Measurements from ENCODE around the gene SPRN.

DNA sequence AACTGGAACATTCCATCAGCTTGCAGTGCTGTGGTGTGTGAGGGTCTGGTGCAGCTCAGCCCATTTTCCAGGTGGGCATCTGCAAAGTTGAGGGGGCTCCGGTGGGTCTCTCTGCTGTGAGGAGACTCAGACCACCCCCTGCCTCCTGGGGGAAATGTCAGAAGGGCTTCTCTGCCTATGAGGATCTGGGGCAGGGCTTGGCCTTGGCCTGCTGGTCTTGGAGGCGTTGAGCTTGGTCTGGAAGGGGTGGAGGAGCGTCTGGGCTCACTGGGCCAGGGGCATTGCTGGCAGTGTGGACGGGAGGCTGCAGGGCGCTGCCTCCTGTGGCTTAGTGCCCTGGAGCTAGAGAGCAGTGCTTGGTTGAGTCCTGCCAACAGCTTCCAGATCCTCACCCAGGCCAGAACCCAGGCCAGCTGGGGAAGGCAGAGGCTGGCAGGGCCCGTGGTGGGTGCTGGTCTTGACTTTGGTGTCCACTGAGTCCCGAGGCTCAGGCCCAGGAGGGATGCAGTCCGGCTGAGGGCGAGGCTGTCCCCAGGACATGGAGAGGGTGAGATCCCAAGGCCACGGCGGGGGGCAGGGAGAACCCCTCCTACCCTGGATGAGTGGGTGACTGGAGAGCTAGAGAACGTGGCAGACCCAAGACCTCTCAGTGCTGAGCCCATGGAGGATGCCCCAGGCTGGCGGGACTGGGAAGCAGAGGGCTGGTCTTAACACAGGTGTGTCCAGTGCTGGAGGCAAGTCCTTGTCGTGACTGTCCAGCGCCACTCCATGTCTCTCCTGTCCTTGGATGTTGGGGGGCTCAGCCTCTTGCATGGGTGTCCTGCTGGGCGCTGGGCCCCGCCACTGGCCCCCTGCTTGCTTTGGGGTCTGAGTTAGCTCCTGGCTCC is 2.8 kb downstream of the SPRN start:
- TF ChIP-seq, protein P1, sequence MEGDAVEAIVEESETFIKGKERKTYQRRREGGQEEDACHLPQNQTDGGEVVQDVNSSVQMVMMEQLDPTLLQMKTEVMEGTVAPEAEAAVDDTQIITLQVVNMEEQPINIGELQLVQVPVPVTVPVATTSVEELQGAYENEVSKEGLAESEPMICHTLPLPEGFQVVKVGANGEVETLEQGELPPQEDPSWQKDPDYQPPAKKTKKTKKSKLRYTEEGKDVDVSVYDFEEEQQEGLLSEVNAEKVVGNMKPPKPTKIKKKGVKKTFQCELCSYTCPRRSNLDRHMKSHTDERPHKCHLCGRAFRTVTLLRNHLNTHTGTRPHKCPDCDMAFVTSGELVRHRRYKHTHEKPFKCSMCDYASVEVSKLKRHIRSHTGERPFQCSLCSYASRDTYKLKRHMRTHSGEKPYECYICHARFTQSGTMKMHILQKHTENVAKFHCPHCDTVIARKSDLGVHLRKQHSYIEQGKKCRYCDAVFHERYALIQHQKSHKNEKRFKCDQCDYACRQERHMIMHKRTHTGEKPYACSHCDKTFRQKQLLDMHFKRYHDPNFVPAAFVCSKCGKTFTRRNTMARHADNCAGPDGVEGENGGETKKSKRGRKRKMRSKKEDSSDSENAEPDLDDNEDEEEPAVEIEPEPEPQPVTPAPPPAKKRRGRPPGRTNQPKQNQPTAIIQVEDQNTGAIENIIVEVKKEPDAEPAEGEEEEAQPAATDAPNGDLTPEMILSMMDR (IDR thresholded peaks at IDR 0.05) = no peak
- no peak for TF ChIP-seq POLR2A (IDR thresholded peaks at IDR 0.05)
